GM12875 (cell line): ENCODE data around the gene PUS1.

Experiments used
- H3K4me3 ChIP-seq: one replicate; pipeline ENCODE4 v1.5.1; 2011; ENCODE audit warnings: low read depth, low read length, control low read depth
- TF ChIP-seq, protein P1 (sequence below): IDR thresholded peaks from 2 replicates; pipeline ENCODE4 v1.5.1; 2011; ENCODE audit warnings: low read depth, mild to moderate bottlenecking, control low read depth, inconsistent platforms, low read length, moderate library complexity, borderline replicate concordance; ENCODE audit not compliant: insufficient read depth

The PUS1 gene

DNA sequence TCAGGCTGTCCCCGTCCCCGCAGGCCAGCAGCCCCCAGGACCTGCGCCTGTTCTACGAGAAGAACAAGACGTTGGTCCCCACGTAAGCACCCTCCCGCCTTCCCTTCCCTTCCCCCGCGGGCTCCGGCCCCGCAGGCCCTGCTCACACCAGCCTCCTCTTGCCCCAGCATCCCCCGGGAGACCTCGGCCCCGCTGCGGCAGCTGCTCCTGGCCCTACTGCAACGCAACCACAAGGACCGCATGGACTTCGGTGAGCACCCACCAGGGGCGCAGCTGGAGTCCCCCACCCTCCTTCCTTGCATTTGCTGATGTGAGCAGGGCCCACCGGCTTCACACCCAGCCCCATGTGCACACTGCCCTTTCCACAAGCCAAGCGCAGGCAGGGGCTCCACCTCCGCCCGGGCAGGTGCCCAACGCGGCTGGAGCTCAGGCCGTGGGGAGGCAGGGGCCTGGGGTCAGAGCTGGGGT, 19.3 kb upstream of the PUS1 start:
- no peak overlapping the region for H3K4me3 ChIP-seq
- TF ChIP-seq, protein P1, sequence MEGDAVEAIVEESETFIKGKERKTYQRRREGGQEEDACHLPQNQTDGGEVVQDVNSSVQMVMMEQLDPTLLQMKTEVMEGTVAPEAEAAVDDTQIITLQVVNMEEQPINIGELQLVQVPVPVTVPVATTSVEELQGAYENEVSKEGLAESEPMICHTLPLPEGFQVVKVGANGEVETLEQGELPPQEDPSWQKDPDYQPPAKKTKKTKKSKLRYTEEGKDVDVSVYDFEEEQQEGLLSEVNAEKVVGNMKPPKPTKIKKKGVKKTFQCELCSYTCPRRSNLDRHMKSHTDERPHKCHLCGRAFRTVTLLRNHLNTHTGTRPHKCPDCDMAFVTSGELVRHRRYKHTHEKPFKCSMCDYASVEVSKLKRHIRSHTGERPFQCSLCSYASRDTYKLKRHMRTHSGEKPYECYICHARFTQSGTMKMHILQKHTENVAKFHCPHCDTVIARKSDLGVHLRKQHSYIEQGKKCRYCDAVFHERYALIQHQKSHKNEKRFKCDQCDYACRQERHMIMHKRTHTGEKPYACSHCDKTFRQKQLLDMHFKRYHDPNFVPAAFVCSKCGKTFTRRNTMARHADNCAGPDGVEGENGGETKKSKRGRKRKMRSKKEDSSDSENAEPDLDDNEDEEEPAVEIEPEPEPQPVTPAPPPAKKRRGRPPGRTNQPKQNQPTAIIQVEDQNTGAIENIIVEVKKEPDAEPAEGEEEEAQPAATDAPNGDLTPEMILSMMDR = no peak

DNA sequence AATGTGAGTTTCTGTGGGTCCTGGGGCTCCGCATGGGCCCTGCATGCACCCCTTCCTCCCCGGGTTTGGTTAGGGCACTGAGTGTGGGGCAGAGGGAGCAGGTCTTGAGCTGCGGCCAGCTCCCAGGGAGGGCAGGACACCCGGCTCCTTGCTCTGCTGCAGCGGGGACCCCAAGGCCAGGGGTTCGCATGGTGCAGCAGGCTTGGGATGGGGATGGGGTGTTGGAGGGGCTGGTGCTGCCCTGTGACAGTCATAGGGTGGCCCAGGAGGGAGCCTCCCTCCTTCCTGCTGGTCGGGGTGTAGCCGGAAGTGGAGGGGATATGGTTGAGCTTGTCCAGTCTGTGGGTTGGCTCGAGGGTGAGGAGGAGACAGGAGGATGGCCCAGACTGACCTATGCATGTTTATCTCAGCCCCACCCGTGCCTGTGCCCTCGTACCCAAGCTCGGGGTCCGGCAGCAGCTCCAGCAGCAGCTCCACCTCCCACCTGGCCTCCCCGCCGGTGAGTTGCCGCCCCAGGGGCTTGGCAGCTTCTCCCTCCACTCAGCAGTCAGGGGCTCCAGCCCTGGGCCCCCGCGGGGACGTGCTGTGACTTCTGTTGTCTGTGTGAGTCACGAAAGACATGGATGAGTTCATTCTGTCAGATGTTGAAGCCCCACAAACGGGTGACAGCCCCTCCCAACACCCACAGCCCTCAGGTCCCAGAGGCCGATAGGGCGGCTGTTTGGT, 18.6 kb upstream of the PUS1 start:
- TF ChIP-seq, protein P1 = no peak
- H3K4me3 ChIP-seq = no peak overlapping the region

DNA sequence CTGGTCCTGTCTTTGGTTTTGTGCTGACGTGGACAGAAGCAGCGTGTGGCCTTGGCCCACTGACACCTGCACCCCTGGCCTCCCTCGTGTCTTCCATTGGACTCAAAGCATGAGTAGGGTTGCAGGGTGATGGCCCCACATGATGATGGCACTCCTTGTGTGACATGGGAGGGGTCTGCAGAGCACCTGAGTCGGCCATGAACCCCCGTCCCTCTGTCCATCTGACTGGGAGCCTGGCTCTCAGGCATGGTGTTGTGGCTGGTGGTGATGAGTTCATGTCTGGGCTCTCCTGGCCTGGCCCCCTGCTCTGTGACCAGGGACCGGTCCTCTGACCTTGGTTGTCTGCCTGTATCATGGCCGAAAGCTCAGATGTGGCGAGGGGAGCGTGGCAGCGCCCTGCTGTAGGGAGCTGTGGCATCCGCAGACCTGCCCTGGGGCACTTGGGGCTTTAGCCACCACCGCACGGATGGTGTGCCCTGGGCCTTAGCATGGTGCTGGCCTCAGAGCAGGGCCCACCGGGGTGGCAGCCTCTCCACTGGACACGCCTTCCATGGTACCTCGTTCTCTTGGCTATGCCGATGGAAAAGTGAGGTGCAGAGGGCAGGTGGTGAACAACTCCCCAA, 17.9 kb upstream of the PUS1 start:
- TF ChIP-seq, protein P1 = no peak
- no peak overlapping the region for H3K4me3 ChIP-seq

DNA sequence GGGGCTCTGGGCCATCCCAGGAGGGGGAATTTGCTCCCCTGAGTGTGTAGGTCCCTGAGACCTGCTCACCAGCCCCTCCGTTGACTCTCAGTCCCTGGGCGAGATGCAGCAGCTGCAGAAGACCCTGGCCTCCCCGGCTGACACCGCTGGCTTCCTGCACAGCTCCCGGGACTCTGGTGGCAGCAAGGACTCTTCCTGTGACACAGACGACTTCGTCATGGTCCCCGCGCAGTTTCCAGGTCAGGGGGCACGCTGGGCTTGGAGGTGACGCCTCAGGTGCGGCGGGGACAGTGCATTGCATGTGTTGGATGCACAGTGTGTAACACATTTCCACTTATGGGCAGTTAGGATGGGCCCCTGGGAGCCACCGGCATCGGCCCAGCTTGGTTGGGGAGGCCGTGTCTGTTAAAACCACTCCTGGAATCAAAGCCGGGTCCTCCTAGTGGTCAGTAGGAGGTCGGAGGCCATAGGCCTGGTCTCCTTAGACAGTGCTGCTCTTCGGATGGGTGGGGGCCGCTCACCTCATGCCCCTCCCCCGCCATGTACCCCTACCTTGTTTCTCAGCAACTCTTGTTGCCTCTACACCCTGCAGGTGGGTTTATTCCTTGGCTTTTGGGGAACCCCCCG, 17.1 kb upstream of the PUS1 start:
- TF ChIP-seq, protein P1 = no peak
- H3K4me3 ChIP-seq = no peak overlapping the region

DNA sequence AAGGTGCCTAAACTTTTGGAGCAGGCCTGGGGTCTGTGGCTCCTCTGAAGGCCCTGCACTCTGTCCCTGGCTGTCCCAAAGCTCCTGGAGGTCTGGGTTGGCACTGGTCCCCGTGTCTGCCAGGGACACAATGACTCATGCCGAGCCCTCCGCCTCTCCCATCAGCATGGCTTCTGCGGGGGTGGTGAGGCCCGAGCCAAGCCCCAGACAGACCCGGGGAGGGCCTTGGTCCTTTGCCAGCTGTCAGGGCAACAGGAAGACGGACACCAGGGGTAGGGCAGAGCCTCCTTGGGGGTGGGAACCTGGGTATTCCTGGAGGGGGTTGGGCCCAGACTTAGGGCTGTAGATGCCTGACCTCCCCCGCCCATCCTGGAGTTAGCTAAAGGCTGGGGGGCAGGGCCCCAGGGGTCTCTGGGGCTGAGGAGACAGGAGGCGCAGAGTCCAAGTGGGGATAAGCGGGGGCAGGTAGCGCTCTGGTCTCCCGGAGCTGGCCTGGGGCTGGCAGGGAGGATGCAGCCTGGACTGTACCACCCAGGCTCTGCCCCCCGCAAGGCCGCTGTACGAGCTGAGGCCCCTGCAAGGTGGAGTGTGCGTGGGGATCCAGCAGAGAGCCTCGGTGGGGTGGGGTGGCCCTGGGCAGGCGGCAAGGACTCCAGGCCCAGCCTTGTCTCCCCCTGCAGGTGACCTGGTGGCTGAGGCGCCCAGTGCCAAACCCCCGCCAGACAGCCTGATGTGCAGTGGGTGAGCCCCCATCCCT, 16.4 kb upstream of the PUS1 start:
- H3K4me3 ChIP-seq = no peak overlapping the region
- TF ChIP-seq, protein P1 = no peak

DNA sequence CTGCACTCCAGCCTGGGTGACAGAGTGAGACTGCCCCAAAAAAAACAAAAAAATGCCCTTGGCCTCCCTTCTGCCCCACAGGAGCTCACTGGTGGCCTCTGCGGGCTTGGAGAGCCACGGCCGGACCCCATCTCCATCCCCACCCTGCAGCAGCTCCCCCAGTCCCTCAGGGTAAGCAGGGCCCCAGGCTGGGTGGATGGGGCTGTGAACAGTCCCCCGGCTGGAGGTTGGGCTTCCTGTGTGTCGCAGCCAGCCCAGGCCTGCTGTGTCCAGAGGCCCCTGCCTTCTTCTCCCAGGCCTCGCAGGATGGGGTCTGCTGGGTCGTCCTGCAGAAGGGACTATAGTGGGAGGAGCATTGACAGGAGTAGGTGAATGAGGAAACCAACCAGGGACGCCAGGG, 15.4 kb upstream of the PUS1 start:
- TF ChIP-seq, protein P1 = no peak
- no peak overlapping the region for H3K4me3 ChIP-seq
